ENCODE measurements around the gene GALNT3.
A peak's percentile ranks its signal among the peaks of the same experiment; 100 is the strongest.

The GALNT3 gene

DNA sequence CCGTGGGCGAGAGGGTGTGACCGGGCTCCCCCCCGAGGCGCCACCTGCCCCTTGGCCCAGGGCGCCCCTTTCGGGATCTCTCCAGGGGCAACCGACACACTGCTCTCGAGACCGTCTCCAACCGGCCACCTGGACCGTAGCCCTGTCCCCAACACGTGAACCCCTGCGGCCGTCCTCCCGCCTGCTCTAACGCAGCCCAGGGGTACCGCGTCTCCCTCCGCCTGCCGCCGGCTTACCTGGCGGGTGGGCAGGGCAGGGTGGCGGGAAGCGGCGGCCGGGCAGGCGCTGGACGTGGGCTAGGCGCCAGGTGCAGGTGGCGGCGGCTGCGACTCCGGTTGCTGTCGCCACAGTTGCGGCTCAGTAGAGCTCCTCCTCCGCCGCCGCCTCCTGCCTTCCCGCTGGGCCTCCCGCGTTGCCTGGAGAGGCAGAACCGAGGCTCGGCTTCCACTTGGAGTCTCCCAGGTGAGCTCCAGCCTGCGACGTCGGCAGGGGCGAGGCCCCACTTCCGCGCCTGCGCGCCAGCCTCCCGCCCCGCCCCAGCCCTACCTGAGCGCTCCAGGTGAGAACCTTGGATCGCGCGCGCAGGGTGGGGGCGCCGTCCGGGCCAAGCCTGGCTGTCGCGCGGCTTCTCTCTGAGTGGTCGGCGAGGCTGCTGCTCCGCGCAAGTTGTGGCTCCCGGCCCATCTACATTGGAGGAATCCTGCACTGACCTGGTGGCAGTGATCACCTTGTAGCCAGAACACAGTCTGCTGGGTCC, at the start of gene GALNT3:
GALNT3 (minus strand) TSS at position 469 of the 757 bp plus-strand sequence. CDS start 23,547 bp downstream, outside the sequence.
- DNase-seq = peak; percentile 21

DNA sequence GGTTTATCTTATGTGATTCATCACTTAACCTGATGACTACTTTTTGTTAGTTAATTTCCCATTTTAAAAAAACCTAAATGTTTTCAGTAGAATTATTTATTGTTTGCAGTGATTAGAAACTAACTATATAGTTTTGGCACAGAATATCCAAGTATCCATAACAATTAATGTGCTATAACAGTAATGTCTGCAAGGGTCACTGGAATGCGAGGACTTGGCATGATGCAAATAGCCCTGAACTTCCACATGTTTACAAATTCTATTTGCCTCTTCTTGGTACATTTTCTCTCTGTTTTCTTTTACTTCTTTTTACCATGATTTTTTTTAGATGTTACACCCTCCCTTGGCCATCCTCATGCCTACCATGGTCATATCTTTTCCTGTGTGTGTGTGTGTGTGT, 49.3 kb upstream of the GALNT3 start:
- no peak for DNase-seq

GRCh38 chr2:165840333-165840958, 46.4 kb upstream of the GALNT3 start:
- no peak for DNase-seq

DNA sequence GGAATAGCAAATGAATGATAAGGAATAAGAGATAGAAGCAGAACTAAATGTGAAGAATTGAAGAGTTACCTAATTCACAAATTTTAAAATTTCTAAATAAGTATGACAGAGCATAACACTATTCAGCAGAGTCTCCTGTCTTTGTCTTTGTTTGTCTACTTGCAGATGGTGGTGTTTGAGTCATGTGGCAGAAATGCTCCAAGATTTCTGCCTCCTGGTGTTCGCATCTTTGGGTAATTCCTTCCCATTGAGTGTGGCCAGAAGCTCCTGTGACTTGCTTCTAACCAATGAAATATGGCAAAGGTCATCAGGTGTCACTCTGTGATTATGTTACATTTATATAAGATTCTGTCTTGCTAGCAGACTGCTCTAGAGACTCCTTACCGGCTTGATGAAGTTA, 45.6 kb upstream of the GALNT3 start:
- no peak for DNase-seq

DNA sequence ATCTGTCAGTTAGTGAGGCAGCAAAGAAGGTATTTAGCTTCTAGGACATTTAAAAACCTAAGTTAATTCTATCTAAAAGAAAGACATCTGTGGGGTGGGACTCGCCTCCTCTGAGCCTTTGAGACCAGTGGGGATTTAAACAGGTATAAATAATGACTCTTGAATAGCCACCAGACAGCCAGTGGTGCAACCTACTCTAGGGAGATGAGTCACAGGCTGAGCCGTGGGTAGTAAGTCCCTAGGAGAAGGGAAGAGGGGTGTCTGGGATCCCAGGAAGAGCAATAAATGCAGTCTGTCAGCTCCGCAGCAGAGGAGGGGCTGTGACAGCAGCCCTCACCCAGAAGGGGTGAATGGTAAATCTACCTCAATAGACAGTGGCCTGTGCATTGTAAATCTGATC, 43.1 kb upstream of the GALNT3 start:
- no peak for DNase-seq

GRCh38 chr2:165835363-165835762, 41.3 kb upstream of the GALNT3 start:
- no peak for DNase-seq

- DNase-seq = no peak
Measured at GRCh38 chr2:165833156-165833555, 39.1 kb upstream of the GALNT3 start.

DNA sequence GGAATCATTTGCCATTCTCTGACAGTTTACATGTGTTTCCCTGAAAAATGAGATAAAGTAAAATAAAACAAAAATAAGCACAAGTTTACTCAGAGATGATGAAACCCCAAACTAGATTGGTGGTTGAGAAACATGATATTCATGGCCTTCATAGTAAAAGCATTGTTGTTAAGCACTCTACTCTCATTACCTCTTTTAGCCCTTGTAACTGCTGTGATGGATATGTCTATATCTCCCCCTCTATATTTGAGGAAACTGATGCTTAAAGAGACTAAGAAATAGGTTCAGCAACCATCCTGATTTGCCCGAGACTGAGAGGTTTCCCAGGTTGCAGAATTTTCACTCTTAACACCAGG, 33.9 kb upstream of the GALNT3 start:
- DNase-seq = no peak

GRCh38 chr2:165827016-165827920, 33.2 kb upstream of the GALNT3 start:
- no peak for DNase-seq

GRCh38 chr2:165825041-165825440, 31.0 kb upstream of the GALNT3 start:
- DNase-seq = no peak

GRCh38 chr2:165820296-165820695, 26.2 kb upstream of the GALNT3 start:
- no peak for DNase-seq

DNA sequence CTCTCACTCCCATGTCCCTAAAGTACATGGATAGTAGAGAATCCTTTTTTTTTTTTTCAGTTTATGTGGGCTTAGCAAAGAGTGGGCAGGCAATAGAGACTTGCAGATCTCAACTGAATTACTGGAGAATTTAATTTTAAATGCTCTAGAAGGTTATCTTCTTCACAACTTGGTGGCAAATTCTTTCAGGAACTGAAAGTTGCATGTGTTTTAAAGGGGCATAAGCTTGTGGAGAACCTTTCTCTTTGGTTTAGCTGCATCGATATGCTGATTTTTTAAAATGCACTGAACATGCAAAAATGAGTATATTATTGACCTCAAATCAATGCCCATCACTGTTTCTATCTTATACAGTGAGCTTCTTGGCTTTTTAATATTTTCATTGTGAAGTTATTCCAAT, 24.9 kb upstream of the GALNT3 start:
- DNase-seq = no peak

- no peak for DNase-seq
Measured at GRCh38 chr2:165815299-165816141, 21.5 kb upstream of the GALNT3 start.

DNA sequence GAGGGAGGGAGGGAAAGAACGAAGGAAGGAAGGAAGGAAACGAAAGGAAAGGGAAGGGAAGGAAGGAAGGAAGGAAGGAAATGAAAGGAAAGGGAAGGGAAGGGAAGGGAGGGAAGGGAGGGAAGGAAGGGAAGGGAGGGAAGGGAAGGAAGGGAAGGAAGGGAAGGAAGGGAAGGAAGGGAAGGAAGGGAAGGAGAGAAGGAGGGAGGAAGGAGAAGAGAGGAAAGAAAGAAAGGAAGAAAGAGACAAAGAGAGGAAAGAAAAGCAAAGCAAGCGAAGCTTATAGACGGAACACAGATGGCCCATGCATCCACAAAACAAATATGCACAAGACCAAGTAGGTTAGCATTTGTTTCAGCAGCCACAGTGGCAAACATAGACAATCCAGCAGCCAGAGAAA, 20.4 kb upstream of the GALNT3 start:
- DNase-seq = no peak

GRCh38 chr2:165811592-165812370, 17.7 kb upstream of the GALNT3 start:
- no peak for DNase-seq

DNA sequence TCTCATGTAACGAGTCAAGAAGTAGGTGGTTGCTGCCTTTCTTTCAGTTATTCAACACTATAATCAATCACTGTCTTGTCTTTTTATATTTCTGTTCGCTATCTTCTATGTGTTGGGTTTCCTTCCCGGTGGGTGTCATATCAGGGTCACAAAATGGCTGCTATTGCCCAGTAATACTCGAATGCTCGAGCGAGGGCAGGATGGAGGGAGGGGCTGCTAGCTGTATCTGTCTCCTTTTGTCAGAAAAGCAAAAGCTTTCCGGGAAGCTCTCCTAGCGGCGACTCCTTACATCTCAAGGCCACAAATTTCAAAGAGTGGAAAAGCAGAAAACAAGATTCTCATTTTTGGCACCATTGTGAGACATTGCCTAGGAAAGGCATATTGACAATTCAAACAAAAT, 16.4 kb upstream of the GALNT3 start:
- no peak for DNase-seq

GRCh38 chr2:165804719-165805118, 10.7 kb upstream of the GALNT3 start:
- no peak for DNase-seq

DNA sequence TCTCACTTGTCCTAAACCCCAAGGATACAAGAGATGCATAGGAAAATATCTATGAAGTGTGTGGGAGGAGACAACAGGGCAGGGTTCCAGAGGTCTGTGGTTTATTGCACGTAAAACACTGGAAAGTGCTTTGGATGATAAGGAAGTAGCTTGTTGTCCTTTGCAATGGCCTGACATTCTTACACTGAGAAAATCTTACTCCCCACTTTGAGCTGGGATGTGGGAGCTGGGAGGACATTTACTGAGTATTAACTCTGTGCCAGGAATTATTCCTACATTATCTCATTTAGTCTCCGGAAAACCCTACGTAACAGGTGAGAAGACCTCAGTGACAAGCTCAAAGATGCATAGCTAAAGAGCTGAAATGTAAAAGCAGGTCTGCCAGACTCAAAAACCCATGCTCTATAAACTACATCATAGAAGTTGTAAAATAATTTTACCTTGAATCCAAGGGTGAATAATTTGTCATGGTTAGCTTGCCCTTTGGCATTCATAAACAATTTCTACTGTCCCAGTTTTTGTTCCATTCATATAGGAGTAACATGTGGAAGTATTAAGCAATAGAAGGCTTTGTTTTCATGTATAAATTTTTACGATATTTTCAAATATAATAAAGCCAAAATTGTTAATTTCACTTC, 9.2 kb upstream of the GALNT3 start:
- no peak for DNase-seq

DNA sequence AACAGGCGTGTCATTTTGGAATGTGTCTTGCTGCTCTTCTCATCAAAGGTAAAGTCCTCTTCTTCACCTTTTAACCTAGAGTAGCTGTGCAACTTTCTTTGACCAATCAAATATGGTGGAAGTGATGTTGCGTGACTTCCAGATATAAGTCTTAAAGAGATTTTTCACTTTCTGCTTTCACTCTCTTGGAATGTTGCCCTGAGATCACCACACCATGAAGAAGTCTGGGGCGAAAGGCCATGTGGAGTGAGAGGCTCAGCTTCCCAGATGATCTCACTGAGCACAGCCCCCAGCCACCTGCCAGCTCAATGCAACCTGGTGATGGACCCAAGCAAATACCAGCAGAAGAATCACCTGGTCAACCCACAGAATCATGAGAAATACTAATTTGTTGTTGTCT, 7.1 kb upstream of the GALNT3 start:
- no peak for DNase-seq

DNA sequence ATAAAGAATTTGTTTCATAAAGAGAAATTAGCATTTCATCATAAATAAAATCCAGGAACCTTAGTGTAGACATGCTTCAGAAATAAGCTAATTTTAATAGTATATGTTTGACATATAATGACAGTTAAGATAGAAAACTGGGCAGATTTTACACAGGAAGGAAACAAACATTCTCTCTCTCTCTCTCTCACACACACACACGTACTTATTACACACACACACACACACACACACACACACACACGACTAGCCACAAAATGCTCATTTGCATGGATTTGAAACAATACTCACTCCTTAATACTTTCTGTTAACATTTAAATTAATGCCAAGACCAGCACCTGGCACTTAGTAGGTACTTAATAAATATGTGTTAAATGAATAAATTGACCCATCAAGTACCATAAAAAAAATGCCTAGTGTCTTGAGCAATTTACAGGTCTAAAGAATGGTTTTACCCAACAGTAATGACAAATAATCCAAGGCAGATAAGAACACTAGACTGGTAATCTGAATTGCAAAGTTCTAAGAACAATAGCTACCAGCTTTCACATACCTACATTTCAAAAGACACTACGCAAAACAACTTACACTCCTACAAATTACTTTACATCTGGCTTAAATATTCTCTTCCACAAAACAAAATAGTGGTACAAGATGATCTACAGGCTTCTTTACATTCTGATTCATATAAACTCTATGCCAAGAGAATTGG, 2.9 kb upstream of the GALNT3 start:
- DNase-seq = no peak

DNA sequence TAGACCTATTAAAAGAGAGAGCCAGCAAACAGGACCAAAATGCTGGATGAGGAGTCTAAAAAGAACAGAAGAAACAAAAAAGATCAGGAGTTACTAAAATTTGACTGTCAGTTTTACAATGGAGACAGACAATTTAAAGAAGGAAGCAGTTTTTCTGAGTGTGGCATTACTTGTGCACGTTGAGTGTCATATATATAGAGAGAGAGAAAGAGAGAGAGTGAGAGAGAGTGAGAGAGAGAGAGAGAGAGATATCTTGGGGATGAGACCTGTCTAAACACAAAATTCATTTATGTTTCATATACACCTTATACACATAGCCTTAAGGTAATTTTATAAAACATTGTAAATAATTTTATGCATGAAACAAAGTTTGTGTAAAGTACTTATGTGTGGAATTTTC, 2.1 kb upstream of the GALNT3 start:
- no peak for DNase-seq
